HEK293 (cell line): ENCODE data around the gene FRMD4B.

Source experiments
- HOXA7 ChIP-seq: sonication (generic); formaldehyde crosslinking; IDR thresholded peaks from 2 replicates; pipeline ENCODE4 v1.8.1; 2022; ENCODE audit warnings: missing genetic modification reagents, borderline replicate concordance
- KLF1 ChIP-seq: fragments of 450-650 bp; formaldehyde crosslinking; IDR thresholded peaks from 2 replicates; pipeline ENCODE4 v1.5.1; 2016; ENCODE audit warnings: missing biosample characterization, missing genetic modification characterization
- KLF10 ChIP-seq: fragments of 450-650 bp; IDR thresholded peaks from 2 replicates; pipeline ENCODE4 v1.5.1; 2018; ENCODE audit warnings: missing biosample characterization, mild to moderate bottlenecking, missing genetic modification characterization
- KLF7 ChIP-seq: fragments of 450-650 bp; formaldehyde crosslinking; IDR thresholded peaks from 2 replicates; pipeline ENCODE4 v1.5.1; 2016; ENCODE audit warnings: missing biosample characterization, missing genetic modification characterization, borderline replicate concordance
- REPIN1 ChIP-seq: fragments of 450-650 bp; formaldehyde crosslinking; IDR thresholded peaks from 2 replicates; pipeline ENCODE4 v1.5.1; 2017; ENCODE audit warnings: missing biosample characterization, missing genetic modification characterization, low read depth
- REST ChIP-seq: fragments of 450-650 bp; formaldehyde crosslinking; IDR thresholded peaks from 2 replicates; pipeline ENCODE4 v1.5.1; 2016; ENCODE audit warnings: missing biosample characterization, missing genetic modification characterization
- YY1 ChIP-seq: fragments of 450-650 bp; formaldehyde crosslinking; IDR thresholded peaks from 2 replicates; pipeline ENCODE4 v1.5.1; 2018; ENCODE audit warnings: missing biosample characterization, missing genetic modification characterization
- ZNF24 ChIP-seq: fragments of 450-650 bp; formaldehyde crosslinking; IDR thresholded peaks from 2 replicates; pipeline ENCODE4 v1.5.1; 2016; ENCODE audit warnings: missing biosample characterization, missing genetic modification characterization
- ZNF274 ChIP-seq, 2 experiments: fragments of 200-500 bp in 1 of 2; fragments of 450-650 bp in 1 of 2; sonication (Bioruptor generic) in 1 of 2; formaldehyde crosslinking in 1 of 2; IDR thresholded peaks; 2 replicates each; pipeline versions ENCODE4 v1.5.1 to v1.6.1; 2014 to 2016; ENCODE audit warnings: borderline replicate concordance in 1 of 2, inconsistent platforms in 1 of 2, low read length in 1 of 2, missing biosample characterization in 1 of 2, missing genetic modification characterization in 1 of 2
- ZNF423 ChIP-seq: fragments of 450-650 bp; formaldehyde crosslinking; IDR thresholded peaks from 2 replicates; pipeline ENCODE4 v1.5.1; 2016; ENCODE audit warnings: missing biosample characterization, missing genetic modification characterization
- ZNF558 ChIP-seq: fragments of 450-650 bp; formaldehyde crosslinking; IDR thresholded peaks from 2 replicates; pipeline ENCODE4 v1.5.1; 2016; ENCODE audit warnings: missing biosample characterization, missing genetic modification characterization
- ZNF843 ChIP-seq: fragments of 450-650 bp; formaldehyde crosslinking; IDR thresholded peaks from 2 replicates; pipeline ENCODE4 v1.5.1; 2016; ENCODE audit warnings: missing biosample characterization, missing genetic modification characterization
- TF ChIP-seq, protein P1 (sequence below): fragments of 450-650 bp; formaldehyde crosslinking; IDR thresholded peaks from 2 replicates; pipeline ENCODE4 v1.5.1; 2016; ENCODE audit warnings: missing biosample characterization, missing genetic modification characterization
- TF ChIP-seq, protein P2 (sequence below): sonication (generic); formaldehyde crosslinking; IDR thresholded peaks from 2 replicates; pipeline ENCODE4 v1.8.1; 2022; ENCODE audit warnings: mild to moderate bottlenecking, moderate library complexity, missing genetic modification reagents

DNA sequence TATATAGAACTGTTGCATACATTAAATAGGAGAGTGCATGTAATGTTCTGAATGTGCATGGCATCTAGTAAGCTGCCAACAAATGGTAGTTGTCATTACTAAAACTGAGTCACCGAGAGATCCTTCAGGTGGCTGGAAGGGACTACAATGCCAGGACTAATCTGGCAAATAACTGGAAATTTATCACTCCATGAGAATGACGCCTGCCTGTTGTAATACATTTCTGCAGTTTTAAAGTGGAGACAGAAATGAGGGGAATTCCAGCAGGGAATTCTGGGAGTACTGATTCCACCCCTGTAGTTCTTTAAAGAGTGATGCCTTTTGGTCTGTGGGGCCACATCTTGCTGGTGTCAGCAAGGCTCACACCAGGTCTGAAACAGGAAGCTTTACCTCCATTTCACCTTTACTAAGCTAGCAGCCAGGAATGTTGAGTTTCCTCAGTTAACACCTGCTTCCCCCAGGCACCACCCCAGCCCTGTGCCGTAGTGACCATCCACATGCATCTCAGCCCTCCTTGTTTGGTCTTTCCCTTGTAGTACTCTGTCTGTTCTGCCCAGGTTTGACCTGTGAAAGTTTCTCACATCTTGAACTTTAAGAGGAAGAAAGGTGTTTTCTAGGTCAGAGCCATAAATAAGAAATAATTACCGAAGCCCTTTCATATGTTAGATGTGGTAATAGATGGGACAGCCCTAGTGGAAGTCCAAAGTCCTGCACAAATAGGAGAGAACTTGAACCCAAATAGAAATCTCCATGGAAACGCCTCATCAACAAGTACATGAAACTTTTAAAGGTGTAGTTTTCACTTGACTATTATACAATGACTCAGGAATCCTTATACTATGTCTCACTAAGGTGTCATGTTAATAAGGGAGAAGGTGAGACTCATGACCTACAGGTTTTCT lies 206.8 kb downstream of the FRMD4B start:
- TF ChIP-seq, protein P1, sequence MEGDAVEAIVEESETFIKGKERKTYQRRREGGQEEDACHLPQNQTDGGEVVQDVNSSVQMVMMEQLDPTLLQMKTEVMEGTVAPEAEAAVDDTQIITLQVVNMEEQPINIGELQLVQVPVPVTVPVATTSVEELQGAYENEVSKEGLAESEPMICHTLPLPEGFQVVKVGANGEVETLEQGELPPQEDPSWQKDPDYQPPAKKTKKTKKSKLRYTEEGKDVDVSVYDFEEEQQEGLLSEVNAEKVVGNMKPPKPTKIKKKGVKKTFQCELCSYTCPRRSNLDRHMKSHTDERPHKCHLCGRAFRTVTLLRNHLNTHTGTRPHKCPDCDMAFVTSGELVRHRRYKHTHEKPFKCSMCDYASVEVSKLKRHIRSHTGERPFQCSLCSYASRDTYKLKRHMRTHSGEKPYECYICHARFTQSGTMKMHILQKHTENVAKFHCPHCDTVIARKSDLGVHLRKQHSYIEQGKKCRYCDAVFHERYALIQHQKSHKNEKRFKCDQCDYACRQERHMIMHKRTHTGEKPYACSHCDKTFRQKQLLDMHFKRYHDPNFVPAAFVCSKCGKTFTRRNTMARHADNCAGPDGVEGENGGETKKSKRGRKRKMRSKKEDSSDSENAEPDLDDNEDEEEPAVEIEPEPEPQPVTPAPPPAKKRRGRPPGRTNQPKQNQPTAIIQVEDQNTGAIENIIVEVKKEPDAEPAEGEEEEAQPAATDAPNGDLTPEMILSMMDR (tag by site-specific recombination): no peak
- TF ChIP-seq REST (tag by site-specific recombination): no peak
- no peak for TF ChIP-seq ZNF558 (tag by site-specific recombination)
- no peak for TF ChIP-seq ZNF24 (tag by site-specific recombination)
- no peak for TF ChIP-seq KLF7 (tag by site-specific recombination)
- TF ChIP-seq ZNF274 (IDR thresholded peaks at IDR 0.05; ENCODE audit: low read length): no peak
- TF ChIP-seq ZNF274 (tag by site-specific recombination; IDR thresholded peaks at IDR 0.05; ENCODE audit: borderline replicate concordance): no peak
- TF ChIP-seq ZNF843 (tag by site-specific recombination): no peak
- no peak for TF ChIP-seq KLF10 (tag by site-specific recombination)
- no peak for TF ChIP-seq HOXA7 (CRISPR knock-in tag)
- TF ChIP-seq YY1 (tag by site-specific recombination): no peak
- TF ChIP-seq KLF1 (tag by site-specific recombination): no peak
- TF ChIP-seq REPIN1: no peak
- TF ChIP-seq, protein P2, sequence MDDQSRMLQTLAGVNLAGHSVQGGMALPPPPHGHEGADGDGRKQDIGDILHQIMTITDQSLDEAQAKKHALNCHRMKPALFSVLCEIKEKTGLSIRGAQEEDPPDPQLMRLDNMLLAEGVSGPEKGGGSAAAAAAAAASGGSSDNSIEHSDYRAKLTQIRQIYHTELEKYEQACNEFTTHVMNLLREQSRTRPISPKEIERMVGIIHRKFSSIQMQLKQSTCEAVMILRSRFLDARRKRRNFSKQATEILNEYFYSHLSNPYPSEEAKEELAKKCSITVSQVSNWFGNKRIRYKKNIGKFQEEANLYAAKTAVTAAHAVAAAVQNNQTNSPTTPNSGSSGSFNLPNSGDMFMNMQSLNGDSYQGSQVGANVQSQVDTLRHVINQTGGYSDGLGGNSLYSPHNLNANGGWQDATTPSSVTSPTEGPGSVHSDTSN: no peak
- no peak for TF ChIP-seq ZNF423 (tag by site-specific recombination)
